Cardiac fibroblast (primary cell): ENCODE results near the gene RNF130.

ENCODE experiments used
- DNase-seq, 2 donors: peaks; one replicate each; pipeline versions ENCODE4 v3.0.0 to v3.0.0-alpha.2; 2010; ENCODE audit warnings: low read depth in 2 of 2
- H3K4me3 ChIP-seq, 2 donors: replicated peaks in 1 of 2; 1 replicate in 1 of 2; 2 replicates in 1 of 2; pipeline ENCODE4 v1.5.1; 2011; ENCODE audit warnings: low read depth in 2 of 2, low read length in 2 of 2, mild to moderate bottlenecking in 2 of 2, moderate library complexity in 1 of 2
- CTCF ChIP-seq: IDR thresholded peaks from one replicate; pipeline ENCODE4 v1.5.1; 2011; ENCODE audit warnings: low read depth, mild to moderate bottlenecking, low read length, inconsistent platforms

Gene RNF130

GRCh38 chr5:180116077-180116999 is 44.8 kb upstream of the RNF130 start:
- no peak for DNase-seq
- no peak for TF ChIP-seq CTCF
- no peak overlapping the region for H3K4me3 ChIP-seq

DNA sequence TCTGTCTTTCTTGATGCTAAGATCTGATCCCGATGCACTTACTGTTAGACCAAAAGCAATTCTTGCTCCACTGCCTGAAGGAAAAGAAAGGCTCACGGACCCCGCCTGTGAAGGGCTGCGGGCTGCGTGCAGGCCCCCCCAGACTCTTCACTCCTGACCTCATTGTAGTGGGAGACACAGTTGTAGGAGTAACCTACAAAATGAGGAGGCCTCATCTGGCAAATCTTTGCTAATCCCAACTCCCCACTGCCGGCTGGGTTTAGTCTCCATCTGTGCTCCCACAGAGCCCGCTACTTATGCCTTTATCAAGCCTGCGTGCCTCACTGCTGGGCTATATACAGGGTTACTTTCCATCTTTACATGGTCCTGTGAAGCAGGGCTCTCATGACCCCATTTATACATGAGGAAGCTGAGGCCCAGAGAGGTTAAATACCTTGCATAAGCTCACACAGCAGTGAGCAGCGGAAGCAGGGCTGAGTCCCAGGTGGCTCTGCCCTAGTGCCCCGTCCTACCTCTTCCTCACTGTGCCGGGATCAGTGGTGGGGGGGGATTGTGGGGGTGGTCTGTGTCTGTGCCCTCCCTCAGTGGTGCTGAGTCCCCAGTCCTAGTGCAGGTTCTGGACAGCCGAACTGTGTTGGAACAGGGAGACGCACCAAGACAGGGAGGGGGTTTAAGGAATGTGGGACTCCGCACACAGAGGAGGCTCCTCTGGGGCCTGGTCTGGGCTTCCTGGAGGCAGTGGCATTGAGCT is 43.9 kb upstream of the RNF130 start:
- no peak for DNase-seq
- no peak for TF ChIP-seq CTCF
- no peak overlapping the region for H3K4me3 ChIP-seq

DNA sequence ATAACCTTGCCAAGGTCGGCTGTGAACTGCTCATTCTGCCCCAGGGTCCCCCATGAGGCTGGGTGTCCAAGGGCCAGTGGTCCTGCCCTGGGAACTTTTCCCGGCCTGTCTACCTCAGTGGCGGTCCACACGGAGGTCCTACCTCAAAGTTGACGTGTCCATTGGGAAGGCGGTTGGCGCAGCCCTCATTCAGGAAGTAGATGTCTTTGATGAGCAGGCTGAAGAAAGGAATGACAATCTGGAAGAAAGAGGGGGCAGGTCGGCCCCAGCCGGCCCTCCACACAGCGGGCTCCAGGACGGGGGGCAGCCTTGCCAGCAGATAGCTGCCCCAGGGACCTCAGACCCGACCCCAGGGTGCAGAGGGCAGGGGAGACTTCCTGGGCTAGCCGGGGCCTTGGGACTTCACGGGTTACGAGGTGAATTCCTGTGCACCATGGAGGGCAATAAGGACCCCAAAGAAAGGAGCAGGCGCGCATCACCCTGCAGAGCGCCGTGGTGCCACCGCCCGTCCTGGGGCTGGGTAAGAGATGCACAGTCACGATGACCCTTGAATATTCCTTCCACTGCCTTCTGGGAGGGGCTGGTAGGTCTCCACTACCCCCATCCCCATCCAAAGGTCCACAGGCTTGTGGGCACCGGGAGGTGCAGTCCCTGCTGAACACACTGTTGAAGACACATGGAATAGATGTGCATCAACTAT is 42.9 kb upstream of the RNF130 start:
- TF ChIP-seq CTCF, result no peak
- H3K4me3 ChIP-seq, result no peak overlapping the region
- DNase-seq, result no peak

DNA sequence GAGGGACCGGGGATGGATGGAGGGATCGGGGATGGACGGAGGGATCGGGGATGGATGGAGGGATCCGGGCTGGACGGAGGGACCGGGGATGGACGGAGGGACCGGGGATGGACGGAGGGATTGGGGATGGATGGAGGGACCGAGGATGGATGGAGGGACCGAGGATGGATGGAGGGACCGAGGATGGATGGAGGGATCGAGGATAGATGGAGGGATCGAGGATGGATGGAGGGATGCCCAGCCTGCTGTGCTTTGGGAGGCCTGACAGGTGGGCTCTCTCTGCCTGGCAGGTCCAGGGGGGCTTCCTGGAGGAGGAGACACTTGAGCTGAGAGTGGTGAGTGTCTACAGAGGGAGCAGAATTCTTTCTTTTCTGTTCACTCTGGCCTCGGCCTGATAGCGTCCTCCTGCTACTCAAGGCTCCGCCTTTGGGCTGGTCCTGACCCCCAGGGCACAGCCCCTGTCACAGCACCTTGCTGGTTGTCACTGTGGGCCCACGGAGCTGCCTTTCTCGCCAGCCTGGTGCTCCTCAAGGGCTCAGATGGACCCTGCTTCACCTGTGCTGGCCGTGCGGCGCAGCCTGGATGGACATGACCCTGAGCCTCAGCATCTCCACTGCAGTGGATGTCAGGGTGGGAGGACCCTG is 42.2 kb upstream of the RNF130 start:
- H3K4me3 ChIP-seq, result no peak overlapping the region
- DNase-seq, result no peak
- no peak for TF ChIP-seq CTCF

- no peak overlapping the region for H3K4me3 ChIP-seq
- DNase-seq, result no peak
- no peak for TF ChIP-seq CTCF
These were observed 40.8 kb upstream of the RNF130 start for GRCh38 chr5:180112181-180112861.
